IMR-90 (cell line): ENCODE measurements around the gene PAX8. TPM values are rescaled to one million over a fixed set of nuclear protein-coding genes. Genes with fewer than 3 reads are reported as not detected.

Experiments used
- ATAC-seq: fragments of 200-7000 bp; cut with Tn5 transposase; 2 replicates; pipeline ENCODE4 v1.9.1; 2020; ENCODE audit warnings: low read depth, mild to moderate bottlenecking, moderate library complexity
- BruUV-seq: library from RNA; stranded (reverse); fragments of 400-500 nt; replicated peaks from 2 replicates; lab custom pipeline; 2021; lab: Mats Ljungman, UMichigan
- CTCF ChIA-PET: fragments of 300-600 bp; formaldehyde crosslinking; extraction: SDS; loops from one replicate; lab custom pipeline; 2021; ENCODE audit warnings: antibody characterized with exemption; lab: Yijun Ruan, JAX
- POLR2A ChIA-PET: fragments of 300-600 bp; sonication (Branson Sonifier 250); formaldehyde crosslinking; loops from one replicate; lab custom pipeline; 2022; ENCODE audit warnings: antibody characterized with exemption; ENCODE audit not compliant: unreplicated experiment; lab: Charles Lee
- DNase-seq: peaks from one replicate; pipeline ENCODE4 v3.0.0; 2013
- H2AFZ ChIP-seq: replicated peaks from 2 replicates; pipeline ENCODE3; 2013; ENCODE audit warnings: low read length, mild to moderate bottlenecking; ENCODE audit not compliant: poor library complexity
- H2AK5ac ChIP-seq: 2 replicates; pipeline ENCODE4 v1.6.1; 2013; ENCODE audit warnings: low read depth, low read length, inconsistent platforms
- H2AK9ac ChIP-seq: replicated peaks from 2 replicates; pipeline ENCODE3; 2013; ENCODE audit warnings: mild to moderate bottlenecking, low read depth, low read length, moderate library complexity; ENCODE audit not compliant: poor library complexity
- H2BK120ac ChIP-seq: 2 replicates; pipeline ENCODE4 v1.6.1; 2013; ENCODE audit warnings: low read depth, low read length, inconsistent platforms
- H2BK15ac ChIP-seq: 3 replicates; pipeline ENCODE4 v1.6.1; 2013; ENCODE audit warnings: low read depth, low read length, inconsistent platforms
- H2BK20ac ChIP-seq: 2 replicates; pipeline ENCODE4 v1.6.1; 2013; ENCODE audit warnings: low read depth, mild to moderate bottlenecking, inconsistent platforms, low read length, moderate library complexity
- H2BK5ac ChIP-seq: 2 replicates; pipeline ENCODE4 v1.6.1; 2013; ENCODE audit warnings: mild to moderate bottlenecking, low read depth, low read length, inconsistent platforms; ENCODE audit not compliant: poor library complexity, severe bottlenecking
- H3K14ac ChIP-seq: replicated peaks from 2 replicates; pipeline ENCODE4 v1.6.1; 2013; ENCODE audit warnings: low read depth, low read length, inconsistent platforms
- H3K18ac ChIP-seq: 2 replicates; pipeline ENCODE4 v1.6.1; 2013; ENCODE audit warnings: low read depth, low read length, control low read depth
- H3K23ac ChIP-seq: 2 replicates; pipeline ENCODE4 v1.6.1; 2013; ENCODE audit warnings: low read depth, low read length, inconsistent platforms
- H3K27ac ChIP-seq: 2 replicates; pipeline ENCODE4 v1.5.1; 2013; ENCODE audit warnings: mild to moderate bottlenecking, control low read depth, low read length; ENCODE audit not compliant: insufficient read depth
- H3K27me3 ChIP-seq: 2 replicates; pipeline ENCODE4 v1.6.1; 2013; ENCODE audit warnings: low read length; ENCODE audit not compliant: control insufficient read depth, insufficient read depth
- H3K36me3 ChIP-seq: 2 replicates; pipeline ENCODE4 v1.6.1; 2013; ENCODE audit warnings: low read length, mixed read lengths; ENCODE audit not compliant: control insufficient read depth, insufficient read depth
- H3K4ac ChIP-seq: 2 replicates; pipeline ENCODE4 v1.6.1; 2013; ENCODE audit warnings: low read depth, low read length, inconsistent platforms
- H3K4me1 ChIP-seq: 2 replicates; pipeline ENCODE4 v1.6.1; 2013; ENCODE audit warnings: low read length, mixed read lengths; ENCODE audit not compliant: control insufficient read depth, insufficient read depth
- H3K4me2 ChIP-seq: 2 replicates; pipeline ENCODE4 v1.6.1; 2013; ENCODE audit warnings: low read depth, mild to moderate bottlenecking, control low read depth, low read length, moderate library complexity
- H3K4me3 ChIP-seq: 2 replicates; pipeline ENCODE4 v1.5.1; 2013; ENCODE audit warnings: low read depth, mild to moderate bottlenecking, control low read depth, low read length, moderate library complexity; ENCODE audit not compliant: insufficient read depth
- H3K56ac ChIP-seq: 2 replicates; pipeline ENCODE4 v1.6.1; 2013; ENCODE audit warnings: low read length, inconsistent platforms; ENCODE audit not compliant: insufficient read depth; ENCODE audit errors: extremely low read depth
- H3K79me1 ChIP-seq, 2 experiments: 2 replicates each; pipeline ENCODE4 v1.6.1; 2013; ENCODE audit warnings: low read length in 2 of 2, inconsistent platforms in 1 of 2, low read depth in 1 of 2
- H3K9ac ChIP-seq: 2 replicates; pipeline ENCODE4 v1.6.1; 2013; ENCODE audit warnings: low read depth, low read length, control low read depth
- H3K9me1 ChIP-seq: 2 replicates; pipeline ENCODE4 v1.6.1; 2013; ENCODE audit warnings: low read length, inconsistent platforms; ENCODE audit not compliant: insufficient read depth
- H3K9me3 ChIP-seq: 2 replicates; pipeline ENCODE4 v1.6.1; 2013; ENCODE audit warnings: low read length; ENCODE audit not compliant: control insufficient read depth, insufficient read depth
- H4K20me1 ChIP-seq: 2 replicates; pipeline ENCODE4 v1.6.1; 2013; ENCODE audit warnings: low read length, inconsistent platforms; ENCODE audit not compliant: insufficient read depth
- H4K5ac ChIP-seq: 2 replicates; pipeline ENCODE4 v1.6.1; 2013; ENCODE audit warnings: mild to moderate bottlenecking, low read depth, low read length, control low read depth
- H4K8ac ChIP-seq, 2 experiments: 2 replicates each; pipeline ENCODE4 v1.6.1; 2013; ENCODE audit warnings: low read depth in 2 of 2, low read length in 2 of 2, control low read depth in 1 of 2, inconsistent platforms in 1 of 2
- H4K91ac ChIP-seq: 2 replicates; pipeline ENCODE4 v1.6.1; 2013; ENCODE audit warnings: low read depth, low read length, inconsistent platforms; ENCODE audit not compliant: insufficient read depth
- BHLHE40 ChIP-seq: fragments of 150-350 bp; IDR thresholded peaks from 2 replicates; pipeline ENCODE4 v1.6.1; 2016; ENCODE audit warnings: mild to moderate bottlenecking, low read depth, low read length
- CHD1 ChIP-seq: IDR thresholded peaks from 2 replicates; pipeline ENCODE4 v1.6.1; 2012; ENCODE audit warnings: low read depth, low read length, improper control_type of control experiment
- MAFK ChIP-seq: IDR thresholded peaks from 2 replicates; pipeline ENCODE4 v1.6.1; 2012; ENCODE audit warnings: low read depth, low read length, improper control_type of control experiment
- MAZ ChIP-seq: IDR thresholded peaks from 2 replicates; pipeline ENCODE4 v1.6.1; 2012; ENCODE audit warnings: low read depth, mild to moderate bottlenecking, low read length, improper control_type of control experiment, moderate library complexity, borderline replicate concordance
- MXI1 ChIP-seq: IDR thresholded peaks from 2 replicates; pipeline ENCODE4 v1.6.1; 2012; ENCODE audit warnings: low read depth, mild to moderate bottlenecking, low read length, moderate library complexity, borderline replicate concordance
- POLR2A ChIP-seq: IDR thresholded peaks from 2 replicates; pipeline ENCODE4 v1.6.1; 2012; ENCODE audit warnings: mild to moderate bottlenecking, low read depth, low read length
- RAD21 ChIP-seq: IDR thresholded peaks from 2 replicates; pipeline ENCODE4 v1.6.1; 2012; ENCODE audit warnings: low read length, improper control_type of control experiment
- RFX5 ChIP-seq: IDR thresholded peaks from 2 replicates; pipeline ENCODE4 v1.8.0; 2012; ENCODE audit warnings: low read depth, mild to moderate bottlenecking, low read length, moderate library complexity
- WGBS, 2 experiments: methylation state at CpG; one replicate each; pipeline versions ENCODE4 v1.1.5 to v1.1.7; 2013; ENCODE audit warnings: missing lambda C conversion rate in 2 of 2; ENCODE audit not compliant: insufficient read length in 1 of 2; ENCODE audit errors: extremely low coverage in 2 of 2; 5-methylcytosine and 5-hydroxymethylcytosine counted together
- dilution Hi-C: fragments of 300-500 bp; cut with HindIII; formaldehyde crosslinking; loops from one replicate; pipeline ENCODE4 v1.14.3; 2018; ENCODE audit warnings: low sequenced_read_pairs; ENCODE audit not compliant: unreplicated experiment
- in situ Hi-C: fragments of 300-500 bp; cut with MboI; formaldehyde crosslinking; loops from 3 replicates; pipeline ENCODE4 v1.14.3; 2019; ENCODE audit warnings: low sequenced_read_pairs, inconsistent platforms, mixed read lengths
- intact Hi-C: fragments of 100-400 bp; cut with micrococcal nuclease; formaldehyde crosslinking; loops from 2 replicates; pipeline ENCODE4 v1.10.0; 2022
- polyA plus RNA-seq, 3 experiments: library from polyadenylated mRNA; depleted of rRNA; stranded (reverse); fragments of >200 nt; gene quantifications; 2 replicates each; pipeline ENCODE4 v1.2.3, GENCODE V29; 2012; ENCODE audit warnings: low replicate concordance in 1 of 3
- total RNA-seq: library from RNA; depleted of rRNA; stranded (reverse); fragments of >200 nt; gene quantifications from 2 replicates; pipeline ENCODE4 v1.2.3, GENCODE V29; 2012
- TF ChIP-seq, protein P1 (sequence below): fragments of 150-350 bp; IDR thresholded peaks from 2 replicates; pipeline ENCODE4 v1.6.1; 2017; ENCODE audit warnings: mild to moderate bottlenecking, antibody characterized with exemption, low read length, low read depth
- TF ChIP-seq, protein P2 (sequence below): conservative IDR thresholded peaks from 2 replicates; pipeline ENCODE4 v1.5.1; 2012; ENCODE audit warnings: mild to moderate bottlenecking, low read depth, low read length, improper control_type of control experiment
- TF ChIP-seq, protein P3 (sequence below): fragments of 150-350 bp; IDR thresholded peaks from 2 replicates; pipeline ENCODE4 v1.6.1; 2016; ENCODE audit warnings: low read depth, mild to moderate bottlenecking, low read length, moderate library complexity, borderline replicate concordance

The PAX8 gene
- total and polyA plus RNA-seq, 2 of the 4 experiments (the other 2 are of a cell fraction) = 0.18 to 1.5 TPM

DNA sequence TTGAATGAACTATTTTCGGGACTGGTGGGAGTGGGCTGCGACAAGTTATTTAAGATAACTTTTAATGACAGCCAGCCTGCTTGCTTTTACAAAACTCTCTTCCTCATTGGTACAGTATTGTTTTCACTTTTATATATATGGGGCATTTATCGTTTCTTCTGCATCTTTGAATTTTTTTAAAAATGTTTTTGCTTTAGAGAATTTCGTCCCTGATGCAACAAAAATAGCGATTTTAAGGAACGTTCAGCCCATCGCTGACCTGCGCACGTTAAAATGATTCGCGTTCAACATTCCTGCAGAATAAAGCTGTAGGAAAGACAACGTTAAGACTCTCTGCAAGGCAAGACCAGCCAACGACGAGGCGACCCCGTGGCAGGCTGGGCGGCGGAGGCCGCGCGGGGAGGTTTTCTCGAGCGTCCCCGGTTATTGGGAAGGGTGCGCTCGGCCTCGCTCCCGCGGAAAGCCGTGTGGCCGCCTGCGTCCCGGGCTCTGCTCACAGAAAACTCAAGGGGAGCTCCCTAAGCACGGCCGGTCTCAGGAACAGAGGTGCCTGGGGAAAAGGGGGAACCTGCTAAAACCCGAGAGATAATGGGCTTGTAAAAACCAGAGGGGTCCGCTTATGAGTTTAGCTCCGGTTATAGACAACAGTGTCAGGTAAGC lies 3.0 kb downstream of the PAX8 start:
- Histone ChIP-seq H3K9ac (no peak overlapping the region), H3K4ac (no peak overlapping the region), H3K79me1 (no peaks in the 10 kb centered on the region), H3K27ac (no peak overlapping the region), H2BK5ac (no peak overlapping the region), H3K9me3 (no peaks in the 10 kb centered on the region; the same call in 1 of the 2 replicates), H2BK20ac (no peak overlapping the region), H3K4me1 (no peaks in the 10 kb centered on the region), H4K20me1 (no peaks in the 10 kb centered on the region), H4K8ac (no peak overlapping the region), H2BK15ac (no peak overlapping the region), H2AFZ (no peak overlapping the region), H3K23ac (no peak overlapping the region), H3K14ac (no peak overlapping the region), H3K9me1 (no peaks in the 10 kb centered on the region; the same call in 1 of the 2 replicates), H4K5ac (no peak overlapping the region), H4K91ac (no peak overlapping the region), H2AK5ac (no peak overlapping the region), H3K36me3 (no peaks in the 10 kb centered on the region), H3K4me3 (no peak overlapping the region), H3K18ac (no peak overlapping the region), H3K27me3 (peaks cover 76% of the 10 kb centered on the region), H2AK9ac (no peak overlapping the region), H3K4me2 (no peak overlapping the region), H3K56ac (no peak overlapping the region), H2BK120ac (no peak overlapping the region)
- TF ChIP-seq BHLHE40 (no peak), RFX5 (no peak), MAFK (no peak), MXI1 (no peak), RAD21 (no peak), MAZ (no peak), POLR2A (no peak), CHD1 (no peak)
- TF ChIP-seq, protein P1, sequence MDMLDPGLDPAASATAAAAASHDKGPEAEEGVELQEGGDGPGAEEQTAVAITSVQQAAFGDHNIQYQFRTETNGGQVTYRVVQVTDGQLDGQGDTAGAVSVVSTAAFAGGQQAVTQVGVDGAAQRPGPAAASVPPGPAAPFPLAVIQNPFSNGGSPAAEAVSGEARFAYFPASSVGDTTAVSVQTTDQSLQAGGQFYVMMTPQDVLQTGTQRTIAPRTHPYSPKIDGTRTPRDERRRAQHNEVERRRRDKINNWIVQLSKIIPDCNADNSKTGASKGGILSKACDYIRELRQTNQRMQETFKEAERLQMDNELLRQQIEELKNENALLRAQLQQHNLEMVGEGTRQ = no peak
- TF ChIP-seq, protein P2, sequence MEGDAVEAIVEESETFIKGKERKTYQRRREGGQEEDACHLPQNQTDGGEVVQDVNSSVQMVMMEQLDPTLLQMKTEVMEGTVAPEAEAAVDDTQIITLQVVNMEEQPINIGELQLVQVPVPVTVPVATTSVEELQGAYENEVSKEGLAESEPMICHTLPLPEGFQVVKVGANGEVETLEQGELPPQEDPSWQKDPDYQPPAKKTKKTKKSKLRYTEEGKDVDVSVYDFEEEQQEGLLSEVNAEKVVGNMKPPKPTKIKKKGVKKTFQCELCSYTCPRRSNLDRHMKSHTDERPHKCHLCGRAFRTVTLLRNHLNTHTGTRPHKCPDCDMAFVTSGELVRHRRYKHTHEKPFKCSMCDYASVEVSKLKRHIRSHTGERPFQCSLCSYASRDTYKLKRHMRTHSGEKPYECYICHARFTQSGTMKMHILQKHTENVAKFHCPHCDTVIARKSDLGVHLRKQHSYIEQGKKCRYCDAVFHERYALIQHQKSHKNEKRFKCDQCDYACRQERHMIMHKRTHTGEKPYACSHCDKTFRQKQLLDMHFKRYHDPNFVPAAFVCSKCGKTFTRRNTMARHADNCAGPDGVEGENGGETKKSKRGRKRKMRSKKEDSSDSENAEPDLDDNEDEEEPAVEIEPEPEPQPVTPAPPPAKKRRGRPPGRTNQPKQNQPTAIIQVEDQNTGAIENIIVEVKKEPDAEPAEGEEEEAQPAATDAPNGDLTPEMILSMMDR = no peak
- TF ChIP-seq, protein P3, sequence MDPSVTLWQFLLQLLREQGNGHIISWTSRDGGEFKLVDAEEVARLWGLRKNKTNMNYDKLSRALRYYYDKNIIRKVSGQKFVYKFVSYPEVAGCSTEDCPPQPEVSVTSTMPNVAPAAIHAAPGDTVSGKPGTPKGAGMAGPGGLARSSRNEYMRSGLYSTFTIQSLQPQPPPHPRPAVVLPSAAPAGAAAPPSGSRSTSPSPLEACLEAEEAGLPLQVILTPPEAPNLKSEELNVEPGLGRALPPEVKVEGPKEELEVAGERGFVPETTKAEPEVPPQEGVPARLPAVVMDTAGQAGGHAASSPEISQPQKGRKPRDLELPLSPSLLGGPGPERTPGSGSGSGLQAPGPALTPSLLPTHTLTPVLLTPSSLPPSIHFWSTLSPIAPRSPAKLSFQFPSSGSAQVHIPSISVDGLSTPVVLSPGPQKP = no peak
- intact Hi-C loops = no loop called here
- CTCF ChIA-PET = no interaction called here
- DNase-seq = no peak
- whole genome bisulfite sequencing, 2 experiments = 15% methylated on average over 14 of the region's 38 CpGs; no CpG with 5 or more reads in 1 of the 2 experiments
- no peak for ATAC-seq
- dilution Hi-C loops = no loop called here
- POLR2A ChIA-PET = no interaction called here
- BruUV-seq = no TSS peak
- in situ Hi-C loops = no loop called here
